HUES6 (cell line): Measurements from ENCODE around the gene PCMTD2.
"Not testable (repeated sequence)": the region's sequence is repeated elsewhere in the genome, so short reads cannot be mapped to it uniquely, and the experiment has no call there.

ENCODE experiments used
- H3K27ac ChIP-seq: 2 replicates; pipeline ENCODE4 v1.7.0; 2013; ENCODE audit warnings: low read depth, mild to moderate bottlenecking, low read length, inconsistent platforms
- H3K27me3 ChIP-seq: 2 replicates; pipeline ENCODE4 v1.6.1; 2013; ENCODE audit warnings: low read length; ENCODE audit not compliant: control insufficient read depth, insufficient read depth
- H3K36me3 ChIP-seq: 2 replicates; pipeline ENCODE4 v1.6.1; 2013; ENCODE audit warnings: low read length; ENCODE audit not compliant: control insufficient read depth, insufficient read depth
- H3K4me1 ChIP-seq: 2 replicates; pipeline ENCODE4 v1.6.1; 2013; ENCODE audit warnings: low read length; ENCODE audit not compliant: control insufficient read depth, insufficient read depth
- H3K4me3 ChIP-seq: 2 replicates; pipeline ENCODE4 v1.5.1; 2013; ENCODE audit warnings: low read depth, low read length
- H3K9ac ChIP-seq: one replicate; pipeline ENCODE4 v1.6.1; 2013; ENCODE audit warnings: mild to moderate bottlenecking, low read length
- H3K9me3 ChIP-seq: 2 replicates; pipeline ENCODE4 v1.6.1; 2013; ENCODE audit warnings: low read depth, low read length; ENCODE audit not compliant: control insufficient read depth, insufficient read depth

Gene PCMTD2

DNA sequence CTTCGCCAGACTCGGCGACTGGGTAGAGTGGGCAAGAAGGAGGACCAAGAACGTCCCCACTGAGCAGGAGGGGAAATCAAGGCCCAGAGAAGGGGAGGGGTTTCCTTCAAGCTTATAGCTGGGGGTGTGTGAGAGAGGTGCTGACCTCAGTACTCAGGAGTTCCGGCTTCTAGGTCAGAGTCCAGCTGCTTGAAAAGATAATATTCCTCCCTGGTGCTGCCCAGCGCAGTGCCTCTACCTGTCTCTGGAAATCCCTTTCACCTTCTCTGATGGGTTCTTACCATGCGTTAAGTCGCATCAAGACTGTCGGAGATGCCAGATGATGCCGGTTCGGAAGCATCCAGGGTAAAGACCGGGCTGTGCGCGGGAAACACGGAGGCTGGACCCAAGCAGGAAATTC is 61.8 kb downstream of the PCMTD2 start:
- not testable (repeated sequence) for H3K27ac ChIP-seq, H3K4me1 ChIP-seq, H3K36me3 ChIP-seq, H3K9me3 ChIP-seq, H3K9ac ChIP-seq, H3K4me3 ChIP-seq
- peaks cover 53% of the 10 kb centered on the region for H3K27me3 ChIP-seq

DNA sequence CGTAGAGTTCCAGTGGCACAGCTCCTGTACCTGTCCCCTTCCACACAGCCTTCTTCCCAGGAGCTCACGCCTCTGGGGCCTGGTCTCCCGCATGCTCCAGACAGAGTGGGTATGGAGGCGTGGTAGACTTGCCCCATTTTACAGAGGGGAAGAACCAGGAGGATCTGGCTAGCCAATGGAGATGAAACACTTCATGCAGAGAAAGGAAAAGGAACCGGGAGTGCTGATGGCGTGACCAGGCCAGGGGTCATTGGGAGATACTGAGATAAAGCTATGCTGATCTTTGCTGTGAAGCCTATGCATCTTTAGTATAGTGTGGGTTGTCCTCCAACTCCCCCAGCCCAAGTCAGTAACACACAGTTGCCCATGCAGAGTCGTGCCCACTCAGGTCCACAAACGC is 62.5 kb downstream of the PCMTD2 start:
- H3K4me1 ChIP-seq, H3K36me3 ChIP-seq, H3K4me3 ChIP-seq, H3K9me3 ChIP-seq, H3K9ac ChIP-seq, H3K27ac ChIP-seq: not testable (repeated sequence)
- peaks cover 60% of the 10 kb centered on the region for H3K27me3 ChIP-seq

DNA sequence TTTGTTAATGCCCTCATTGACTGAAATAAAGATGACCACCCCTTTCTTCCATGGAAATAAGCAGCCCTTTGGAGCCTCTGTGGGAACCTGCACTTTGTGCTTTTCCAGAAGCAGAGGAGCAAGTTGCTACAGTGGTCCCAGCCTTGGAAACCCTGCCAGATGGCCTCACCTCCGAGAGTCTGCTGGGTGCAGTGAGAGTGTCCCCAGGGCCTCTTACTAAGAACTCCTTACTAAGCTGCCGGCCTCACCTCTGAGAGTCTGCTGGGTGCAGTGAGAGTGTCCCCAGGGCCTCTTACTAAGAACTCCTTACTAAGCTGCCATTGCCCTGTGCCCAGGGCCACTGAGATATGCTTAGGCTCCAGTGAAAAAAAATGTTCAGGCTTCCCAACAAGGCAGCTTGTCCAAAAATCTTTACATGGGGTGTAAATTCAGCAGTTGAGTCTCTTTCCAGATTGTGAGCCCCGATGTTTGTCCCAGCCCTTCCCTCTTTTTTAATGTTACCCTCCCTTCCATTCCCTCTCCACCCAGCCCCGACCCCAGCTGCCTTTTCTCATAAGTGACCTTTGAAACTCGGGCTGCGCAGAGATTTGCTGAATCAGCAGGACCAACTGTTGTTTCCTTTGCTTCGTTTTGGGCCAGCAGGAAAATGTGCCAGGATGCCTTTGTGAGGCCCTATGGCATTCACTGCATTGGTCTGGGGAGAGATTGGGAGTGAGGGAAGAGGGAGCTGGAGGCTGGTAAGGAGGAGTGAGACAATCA is 66.7 kb downstream of the PCMTD2 start:
- not testable (repeated sequence) for H3K9ac ChIP-seq, H3K4me3 ChIP-seq, H3K36me3 ChIP-seq, H3K4me1 ChIP-seq, H3K27ac ChIP-seq, H3K9me3 ChIP-seq
- peaks cover 58% of the 10 kb centered on the region for H3K27me3 ChIP-seq
